LNCAP (cell line): ENCODE results near the gene MPRIP.

Experiments used
- TF ChIP-seq, protein P1 (sequence below): fragments of 450-650 bp; IDR thresholded peaks from 2 replicates; pipeline ENCODE4 v1.5.1; 2017; ENCODE audit warnings: mild to moderate bottlenecking

MPRIP gene

DNA sequence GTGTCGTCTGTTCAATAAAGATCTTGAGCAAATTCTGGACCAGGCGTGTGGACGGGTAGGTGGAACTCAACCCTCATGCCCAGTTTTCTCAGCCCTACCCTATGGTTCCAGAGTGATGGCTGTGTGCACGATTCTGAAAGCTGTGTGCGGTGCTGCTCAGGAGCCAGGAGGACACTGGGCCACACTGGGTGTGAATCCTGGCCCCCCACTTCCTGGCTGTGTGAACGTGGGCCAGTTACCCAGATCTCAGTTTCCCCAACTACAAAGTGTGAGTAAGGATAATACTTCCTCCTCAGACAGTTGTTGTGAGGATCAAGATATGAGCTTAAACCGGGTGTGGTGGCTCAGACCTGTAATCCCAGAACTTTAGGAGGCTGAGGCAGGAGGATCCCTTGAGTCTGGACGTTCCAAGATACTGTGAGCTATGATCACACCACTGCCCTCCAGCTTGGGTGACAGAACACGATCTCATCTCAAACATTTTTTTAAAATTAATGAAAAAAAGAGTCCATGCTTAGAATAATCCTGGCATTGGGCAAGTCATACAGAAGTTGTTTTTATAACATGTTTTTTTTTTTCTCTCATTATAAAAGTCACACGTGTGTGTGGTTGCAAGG, 14.7 kb upstream of the MPRIP start:
- TF ChIP-seq, protein P1, sequence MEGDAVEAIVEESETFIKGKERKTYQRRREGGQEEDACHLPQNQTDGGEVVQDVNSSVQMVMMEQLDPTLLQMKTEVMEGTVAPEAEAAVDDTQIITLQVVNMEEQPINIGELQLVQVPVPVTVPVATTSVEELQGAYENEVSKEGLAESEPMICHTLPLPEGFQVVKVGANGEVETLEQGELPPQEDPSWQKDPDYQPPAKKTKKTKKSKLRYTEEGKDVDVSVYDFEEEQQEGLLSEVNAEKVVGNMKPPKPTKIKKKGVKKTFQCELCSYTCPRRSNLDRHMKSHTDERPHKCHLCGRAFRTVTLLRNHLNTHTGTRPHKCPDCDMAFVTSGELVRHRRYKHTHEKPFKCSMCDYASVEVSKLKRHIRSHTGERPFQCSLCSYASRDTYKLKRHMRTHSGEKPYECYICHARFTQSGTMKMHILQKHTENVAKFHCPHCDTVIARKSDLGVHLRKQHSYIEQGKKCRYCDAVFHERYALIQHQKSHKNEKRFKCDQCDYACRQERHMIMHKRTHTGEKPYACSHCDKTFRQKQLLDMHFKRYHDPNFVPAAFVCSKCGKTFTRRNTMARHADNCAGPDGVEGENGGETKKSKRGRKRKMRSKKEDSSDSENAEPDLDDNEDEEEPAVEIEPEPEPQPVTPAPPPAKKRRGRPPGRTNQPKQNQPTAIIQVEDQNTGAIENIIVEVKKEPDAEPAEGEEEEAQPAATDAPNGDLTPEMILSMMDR, result no peak

DNA sequence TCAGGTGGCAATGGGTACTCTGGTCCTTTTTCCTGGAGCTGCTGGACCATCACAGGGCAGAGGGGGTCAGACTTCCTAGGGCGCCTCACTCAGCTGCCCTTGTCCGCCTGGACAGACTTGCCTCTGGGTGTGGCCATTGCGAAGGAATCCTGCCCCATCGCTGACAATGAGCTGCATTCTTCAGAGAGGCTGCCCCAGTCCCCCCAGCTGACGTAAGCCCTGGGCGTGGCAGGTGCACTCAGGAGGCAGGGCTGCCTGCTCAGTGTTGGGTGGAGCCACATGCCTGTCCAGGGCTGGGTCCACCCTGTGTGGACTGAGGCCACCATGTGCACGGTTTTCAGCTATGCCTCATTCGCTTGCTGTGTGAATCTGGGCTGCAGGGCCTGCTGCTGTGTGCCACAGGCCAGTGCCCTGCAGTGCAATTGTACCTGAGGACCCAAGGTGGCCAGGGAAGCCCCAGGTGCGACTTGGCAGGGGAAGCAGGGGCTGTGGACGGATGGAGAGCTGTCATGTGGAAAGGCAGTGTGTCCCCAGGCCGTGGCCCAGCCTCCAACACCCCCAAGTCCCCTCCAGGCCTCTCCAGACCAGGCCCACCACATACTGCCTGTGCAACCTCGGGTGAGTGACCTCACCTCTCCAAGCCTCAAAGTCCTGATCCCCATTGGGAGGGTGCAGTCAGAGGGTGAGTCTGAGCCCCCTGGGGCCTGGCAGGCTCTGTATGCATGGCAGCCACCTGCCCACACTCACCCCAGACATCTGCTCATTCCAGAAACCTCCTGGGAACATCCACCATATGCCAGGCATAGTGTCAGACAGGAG, 14.0 kb upstream of the MPRIP start:
- TF ChIP-seq, protein P1, result no peak

DNA sequence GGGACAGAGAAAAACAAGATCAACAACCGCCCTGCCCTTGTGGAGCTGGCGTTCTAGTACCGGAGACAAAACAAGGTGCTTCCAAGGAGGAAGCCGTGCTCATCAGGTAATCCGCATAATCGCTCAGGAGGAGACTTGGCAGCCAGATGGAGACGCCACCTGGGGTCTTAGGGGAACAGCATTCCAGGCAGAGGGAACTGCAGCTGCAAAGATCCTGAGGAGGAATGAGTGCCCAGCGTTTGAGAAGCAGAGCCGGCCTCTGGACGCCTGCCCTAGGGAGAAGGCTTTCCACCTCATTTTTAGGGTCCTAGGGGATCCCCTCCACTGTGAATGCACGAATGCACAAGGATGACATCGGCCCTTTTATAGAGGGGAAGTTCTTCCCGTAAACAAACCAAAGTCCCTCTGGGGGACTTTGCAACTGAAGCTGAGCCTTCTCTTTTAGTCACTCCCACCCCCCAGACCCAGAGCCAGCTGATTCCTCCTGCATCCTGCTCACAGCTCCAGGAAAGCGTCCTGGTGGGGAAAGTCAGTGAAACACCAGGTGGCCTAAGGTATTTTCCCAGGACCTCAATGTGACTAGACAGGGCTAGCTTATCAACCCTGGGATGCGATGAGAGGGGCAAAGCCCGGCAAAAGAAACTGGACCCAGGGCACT, 13.2 kb upstream of the MPRIP start:
- TF ChIP-seq, protein P1, result no peak

DNA sequence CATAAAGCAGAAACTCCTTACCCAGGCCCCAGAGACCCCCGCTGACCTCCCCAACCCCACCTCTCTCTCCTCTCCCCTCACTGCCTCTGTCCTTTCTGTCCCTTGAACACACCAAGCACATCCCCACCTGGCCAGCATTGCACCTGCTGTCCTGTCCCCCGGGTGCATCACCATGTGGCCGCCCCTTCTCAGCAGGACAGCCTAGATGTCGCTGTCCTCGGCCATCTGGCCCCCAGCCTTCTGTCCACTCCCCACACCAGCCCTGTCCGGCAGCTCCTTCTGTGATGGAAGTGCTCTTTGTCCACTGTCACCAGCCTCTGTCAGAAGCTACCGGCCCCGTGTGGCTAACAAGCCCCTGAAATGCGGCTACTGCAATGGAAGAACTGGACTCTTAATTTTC, 12.3 kb upstream of the MPRIP start:
- TF ChIP-seq, protein P1, result no peak

DNA sequence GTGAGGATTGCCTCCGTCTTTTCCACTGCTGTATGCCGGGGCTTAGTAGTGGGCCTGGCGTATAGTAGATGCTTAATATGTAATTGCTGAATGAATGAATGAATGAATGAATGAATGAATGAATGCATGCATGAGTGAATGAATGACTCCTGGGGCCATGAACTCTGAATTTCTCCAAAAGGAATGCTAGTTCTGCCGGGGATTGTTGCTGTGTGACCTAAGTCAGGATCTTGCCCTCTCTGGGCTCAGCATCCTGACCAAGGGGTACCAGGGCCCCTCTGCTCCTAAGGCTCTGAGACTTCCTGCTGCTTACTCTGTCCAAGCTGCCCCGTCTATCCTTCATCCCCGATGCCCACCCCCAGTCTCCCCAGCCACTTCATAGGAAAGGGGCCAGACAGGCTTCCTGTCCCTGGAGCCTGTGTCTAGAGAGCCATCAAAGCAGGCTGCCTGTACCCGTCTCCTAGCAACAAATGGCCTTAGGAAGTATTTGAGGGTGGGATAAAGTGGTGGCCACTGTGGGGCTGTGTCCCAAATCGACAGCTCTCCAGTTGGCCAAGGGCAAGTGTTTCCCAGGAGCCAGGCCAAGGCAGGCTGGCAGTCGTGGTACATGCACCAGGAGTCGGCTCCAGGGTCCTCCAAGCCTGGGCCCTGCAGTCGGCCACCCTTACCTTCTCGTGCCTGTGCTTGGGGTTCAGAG, 11.6 kb upstream of the MPRIP start:
- TF ChIP-seq, protein P1, result no peak

DNA sequence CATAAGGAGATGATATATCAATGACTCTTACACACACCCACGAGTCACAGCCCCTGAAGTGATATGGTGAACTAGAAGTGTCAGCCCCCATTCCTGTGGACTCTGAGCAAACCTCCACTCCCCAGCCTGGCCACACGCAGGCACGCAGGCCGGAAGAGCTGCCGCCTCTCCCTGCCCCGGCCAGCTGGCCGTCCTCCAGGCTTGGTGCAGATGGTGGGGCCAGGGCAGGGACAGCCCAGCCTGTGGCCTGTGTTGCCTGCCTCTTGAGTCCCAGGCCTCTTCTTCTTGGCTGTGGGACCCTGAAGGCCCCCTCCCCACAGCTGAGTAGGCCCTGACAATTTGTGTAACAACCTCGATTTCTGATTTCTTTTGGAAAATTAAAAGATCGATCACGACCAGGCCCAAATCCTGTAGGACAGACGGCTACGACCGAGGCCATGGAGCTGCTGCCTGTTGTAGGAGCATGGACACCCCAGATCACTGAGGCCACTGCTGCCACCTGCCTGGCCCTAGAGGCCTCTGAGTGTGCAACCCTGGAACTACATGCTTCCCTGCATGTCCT, 10.0 kb upstream of the MPRIP start:
- TF ChIP-seq, protein P1, result no peak

DNA sequence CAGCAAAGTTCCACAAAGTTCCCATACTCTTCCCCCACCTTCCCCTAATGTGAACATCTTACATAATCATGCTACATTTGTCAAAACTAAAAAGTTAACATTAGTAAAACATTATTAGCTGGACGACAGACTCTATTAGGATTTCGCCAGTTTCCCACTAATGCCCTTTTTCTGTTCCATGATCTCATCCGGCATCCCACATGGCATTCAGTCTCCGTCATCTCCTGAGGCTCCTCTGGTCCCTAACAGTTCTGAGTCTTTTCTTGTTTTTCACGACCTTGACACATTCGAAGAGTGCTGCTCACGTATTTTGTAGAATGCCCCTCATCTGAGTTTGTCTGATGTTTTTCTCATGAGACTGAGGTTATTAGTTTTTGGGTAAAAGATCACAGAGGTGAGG, 8.8 kb upstream of the MPRIP start:
- TF ChIP-seq, protein P1, result no peak
